ENCODE data around the gene POLR1A. TPM values are rescaled to one million over a fixed set of nuclear protein-coding genes. Genes with fewer than 3 reads are reported as not detected.
A peak's percentile ranks its signal among the peaks of the same experiment; 100 is the strongest.

Gene POLR1A
- total RNA-seq, 1 donor from 2014 or later: 45.2 TPM

DNA sequence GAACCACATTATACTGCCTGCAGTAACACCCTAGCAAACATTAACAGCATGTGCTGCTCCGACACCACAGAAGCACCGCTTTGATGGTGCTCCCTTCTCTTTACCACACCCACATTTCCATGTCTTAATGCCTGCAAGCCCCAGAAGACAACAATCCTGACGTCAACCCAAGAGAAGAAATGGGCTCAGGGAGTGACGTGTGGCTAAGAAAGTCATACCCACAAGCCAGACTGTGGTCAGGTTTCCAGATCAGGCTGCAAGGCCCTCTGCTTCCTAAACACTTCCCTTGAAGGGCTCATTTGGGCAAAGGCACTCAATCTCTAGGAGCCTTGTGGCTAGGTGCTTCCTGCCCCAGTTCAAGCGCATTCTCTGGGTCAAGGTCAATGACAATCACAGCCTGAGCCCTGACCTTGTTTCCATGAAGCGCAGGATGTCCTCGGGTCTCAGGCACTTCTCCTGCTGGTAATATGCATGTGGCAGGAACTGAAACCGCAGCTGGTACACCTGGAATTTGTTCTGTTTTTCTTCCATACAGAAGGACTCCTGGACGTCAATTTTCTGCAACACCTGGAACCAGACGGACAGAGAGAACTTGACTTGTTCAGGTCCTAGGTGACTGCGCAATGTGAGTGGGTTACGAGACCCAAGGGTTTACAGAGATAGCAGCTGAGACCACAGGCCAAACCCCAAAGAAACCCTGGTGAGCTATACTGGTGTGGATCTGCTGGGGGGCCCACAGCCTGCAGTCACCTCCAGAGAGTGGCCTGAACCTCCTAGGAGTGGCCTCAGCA is 67.2 kb downstream of the POLR1A start:
- no peak for FAIRE-seq

DNA sequence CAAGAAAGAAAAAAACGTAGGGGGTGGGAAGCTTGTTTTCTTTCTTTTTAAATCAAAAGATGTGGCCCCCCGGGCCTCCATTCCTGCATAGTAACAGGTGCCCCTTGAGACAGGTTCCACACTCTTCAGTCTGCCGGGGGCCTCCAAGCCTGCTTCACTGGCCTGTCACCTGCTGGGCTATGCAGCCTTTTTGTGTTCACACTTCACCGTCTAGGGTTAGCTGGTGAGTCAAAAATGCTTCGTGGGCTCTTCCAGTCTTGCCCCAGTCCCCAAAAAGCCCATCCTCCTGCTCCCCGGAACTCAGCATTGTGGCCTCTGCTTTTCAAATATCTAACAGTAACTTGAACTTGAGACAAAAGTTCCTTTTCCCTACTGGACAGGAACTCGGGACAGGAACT is 67.9 kb downstream of the POLR1A start:
- Histone ChIP-seq H3K27ac (ENCODE audit: low read depth, low read length) (no peak overlapping the region), H3K36me3 (ENCODE audit: insufficient read depth, low read length) (peaks cover 30% of the 10 kb centered on the region), H3K4me1 (ENCODE audit: insufficient read depth, low read length) (peaks cover 31% of the 10 kb centered on the region), H2AFZ (ENCODE audit: low read depth, low read length) (no peak overlapping the region), H3K79me2 (ENCODE audit: insufficient read depth, low read length) (no peaks in the 10 kb centered on the region), H3K4me3 (ENCODE audit: insufficient read depth, low read depth, low read length) (no peak overlapping the region), H3K4me2 (ENCODE audit: low read length) (no peak overlapping the region), H3K9ac (ENCODE audit: low read length) (no peak overlapping the region), H3K9me3 (ENCODE audit: insufficient read depth, low read depth, low read length) (no peaks in the 10 kb centered on the region), H4K20me1 (ENCODE audit: insufficient read depth, low read length) (no peaks in the 10 kb centered on the region), H3K27me3 (ENCODE audit: insufficient read depth, low read length) (no peaks in the 10 kb centered on the region)
- Mint-ChIP-seq H3K4me1 (ENCODE audit: low read depth, unreplicated experiment) (peaks cover 28% of the 10 kb centered on the region), H3K27me3 (ENCODE audit: low read depth, unreplicated experiment) (no peaks in the 10 kb centered on the region), H3K4me3 (ENCODE audit: unreplicated experiment) (no peak overlapping the region), H3K9me3 (ENCODE audit: unreplicated experiment) (no peaks in the 10 kb centered on the region), H3K36me3 (ENCODE audit: low read depth, unreplicated experiment) (peaks cover 40% of the 10 kb centered on the region), H3K27ac (ENCODE audit: unreplicated experiment) (peak overlapping the region; percentile 41)
- FAIRE-seq (no peak), DNase-seq (ENCODE audit: low read depth) (no peak)
- TF ChIP-seq EZH2 (IDR thresholded peaks at IDR 0.05; ENCODE audit: insufficient read depth, low read length): no peak
- TF ChIP-seq, protein P1, sequence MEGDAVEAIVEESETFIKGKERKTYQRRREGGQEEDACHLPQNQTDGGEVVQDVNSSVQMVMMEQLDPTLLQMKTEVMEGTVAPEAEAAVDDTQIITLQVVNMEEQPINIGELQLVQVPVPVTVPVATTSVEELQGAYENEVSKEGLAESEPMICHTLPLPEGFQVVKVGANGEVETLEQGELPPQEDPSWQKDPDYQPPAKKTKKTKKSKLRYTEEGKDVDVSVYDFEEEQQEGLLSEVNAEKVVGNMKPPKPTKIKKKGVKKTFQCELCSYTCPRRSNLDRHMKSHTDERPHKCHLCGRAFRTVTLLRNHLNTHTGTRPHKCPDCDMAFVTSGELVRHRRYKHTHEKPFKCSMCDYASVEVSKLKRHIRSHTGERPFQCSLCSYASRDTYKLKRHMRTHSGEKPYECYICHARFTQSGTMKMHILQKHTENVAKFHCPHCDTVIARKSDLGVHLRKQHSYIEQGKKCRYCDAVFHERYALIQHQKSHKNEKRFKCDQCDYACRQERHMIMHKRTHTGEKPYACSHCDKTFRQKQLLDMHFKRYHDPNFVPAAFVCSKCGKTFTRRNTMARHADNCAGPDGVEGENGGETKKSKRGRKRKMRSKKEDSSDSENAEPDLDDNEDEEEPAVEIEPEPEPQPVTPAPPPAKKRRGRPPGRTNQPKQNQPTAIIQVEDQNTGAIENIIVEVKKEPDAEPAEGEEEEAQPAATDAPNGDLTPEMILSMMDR (IDR thresholded peaks at IDR 0.05; ENCODE audit: insufficient read depth, low read depth, low read length): no peak

More for the DNA sequence above, 67.2 kb downstream of the POLR1A start:
- peaks cover 31% of the 10 kb centered on the region for H3K4me1 ChIP-seq (ENCODE audit: insufficient read depth, low read length)
- H3K9me3 ChIP-seq (ENCODE audit: insufficient read depth, low read depth, low read length): no peaks in the 10 kb centered on the region
- Mint-ChIP-seq H3K4me1 (ENCODE audit: low read depth, unreplicated experiment) (peaks cover 28% of the 10 kb centered on the region), H3K9me3 (ENCODE audit: unreplicated experiment) (no peaks in the 10 kb centered on the region), H3K27ac (ENCODE audit: unreplicated experiment) (peak overlapping the region; percentile 38), H3K4me3 (ENCODE audit: unreplicated experiment) (no peak overlapping the region), H3K27me3 (ENCODE audit: low read depth, unreplicated experiment) (no peaks in the 10 kb centered on the region), H3K36me3 (ENCODE audit: low read depth, unreplicated experiment) (peaks cover 40% of the 10 kb centered on the region)
- no peak overlapping the region for H3K4me3 ChIP-seq (ENCODE audit: insufficient read depth, low read depth, low read length)
- peaks cover 24% of the 10 kb centered on the region for H3K36me3 ChIP-seq (ENCODE audit: insufficient read depth, low read length)
- no peaks in the 10 kb centered on the region for H3K79me2 ChIP-seq (ENCODE audit: insufficient read depth, low read length)
- no peak overlapping the region for H3K9ac ChIP-seq (ENCODE audit: low read length)
- H3K4me2 ChIP-seq (ENCODE audit: low read length): no peak overlapping the region
- peak; percentile 92 for DNase-seq (ENCODE audit: low read depth)
- H2AFZ ChIP-seq (ENCODE audit: low read depth, low read length): no peak overlapping the region
- TF ChIP-seq EZH2 (IDR thresholded peaks at IDR 0.05; ENCODE audit: insufficient read depth, low read length): no peak
- TF ChIP-seq, protein P1 (IDR thresholded peaks at IDR 0.05; ENCODE audit: insufficient read depth, low read depth, low read length): no peak
- no peak overlapping the region for H3K27ac ChIP-seq (ENCODE audit: low read depth, low read length)
- no peaks in the 10 kb centered on the region for H3K27me3 ChIP-seq (ENCODE audit: insufficient read depth, low read length)
- H4K20me1 ChIP-seq (ENCODE audit: insufficient read depth, low read length): no peaks in the 10 kb centered on the region
